ENCODE results near the gene AP1AR.

The AP1AR gene

GRCh38 chr4:112222219-112222955 is 9.2 kb upstream of the AP1AR start:
- no peak for DNase-seq (ENCODE audit: low read depth)

GRCh38 chr4:112225157-112225556 is 6.4 kb upstream of the AP1AR start:
- DNase-seq (ENCODE audit: low read depth): no peak

- DNase-seq (ENCODE audit: low read depth): peak; percentile 96
Observed at GRCh38 chr4:112230879-112231778, 458 bp upstream of the AP1AR start.

GRCh38 chr4:112234952-112235609 is 3.5 kb downstream of the AP1AR start:
- no peak for DNase-seq (ENCODE audit: low read depth)

GRCh38 chr4:112236040-112236439 is 4.5 kb downstream of the AP1AR start:
- DNase-seq (ENCODE audit: low read depth): no peak

- no peak for DNase-seq (ENCODE audit: low read depth)
Observed at GRCh38 chr4:112238833-112239232, 7.2 kb downstream of the AP1AR start.

- no peak for DNase-seq (ENCODE audit: low read depth)
Observed at GRCh38 chr4:112245383-112245782, 13.8 kb downstream of the AP1AR start.

- no peak for DNase-seq (ENCODE audit: low read depth)
Observed at GRCh38 chr4:112247021-112247420, 15.4 kb downstream of the AP1AR start.

GRCh38 chr4:112251019-112251643 is 19.5 kb downstream of the AP1AR start:
- no peak for DNase-seq (ENCODE audit: low read depth)

- DNase-seq (ENCODE audit: low read depth): no peak
Observed at GRCh38 chr4:112252234-112252633, 20.6 kb downstream of the AP1AR start.

GRCh38 chr4:112253382-112254000 is 21.9 kb downstream of the AP1AR start:
- DNase-seq (ENCODE audit: low read depth): no peak

GRCh38 chr4:112257098-112257497 is 25.5 kb downstream of the AP1AR start:
- no peak for DNase-seq (ENCODE audit: low read depth)

GRCh38 chr4:112266823-112267222 is 35.2 kb downstream of the AP1AR start:
- DNase-seq (ENCODE audit: low read depth): no peak

- no peak for DNase-seq (ENCODE audit: low read depth)
Observed at GRCh38 chr4:112270051-112270450, 38.5 kb downstream of the AP1AR start.

- no peak for DNase-seq (ENCODE audit: low read depth)
Observed at GRCh38 chr4:112270640-112271421, 39.2 kb downstream of the AP1AR start.

- DNase-seq (ENCODE audit: low read depth): no peak
Observed at GRCh38 chr4:112272292-112272691, 40.7 kb downstream of the AP1AR start.

- no peak for DNase-seq (ENCODE audit: low read depth)
Observed at GRCh38 chr4:112274959-112275358, 43.4 kb downstream of the AP1AR start.

GRCh38 chr4:112276113-112276512 is 44.5 kb downstream of the AP1AR start:
- DNase-seq (ENCODE audit: low read depth): no peak

GRCh38 chr4:112277220-112277619 is 45.6 kb downstream of the AP1AR start:
- DNase-seq (ENCODE audit: low read depth): no peak

GRCh38 chr4:112277705-112278448 is 46.3 kb downstream of the AP1AR start:
- DNase-seq (ENCODE audit: low read depth): no peak

Data from stimulated activated CD8-positive, alpha-beta memory T cell treated with anti-CD3 and anti-CD28 coated beads, Interleukin-15, amount 100 ng/mL, for 24 hours (primary cell).